ENCODE measurements around the gene SPI1.

- TF ChIP-seq EZH2 (IDR thresholded peaks at IDR 0.05; ENCODE audit: insufficient read depth, poor library complexity, severe bottlenecking) (no peak), EZH2phosphoT487 (IDR thresholded peaks at IDR 0.05; ENCODE audit: insufficient read depth, low read depth) (no peak)
Measured at GRCh38 chr11:47415091-47415854, 36.9 kb upstream of the SPI1 start.
